OCI-LY1 (cell line): ENCODE results near the gene KRTAP3-1.

Experiments used
- EZH2 ChIP-seq: fragments of 200-600 bp; sonication (generic), shearing (Covaris generic); IDR thresholded peaks from 2 replicates; pipeline ENCODE4 v1.8.0; 2017; ENCODE audit warnings: borderline replicate concordance, mixed run types, mild to moderate bottlenecking, antibody characterized with exemption, low read length, moderate library complexity, mixed read lengths
- TF ChIP-seq, protein P1 (sequence below): fragments of 200-600 bp; sonication (generic), shearing (Covaris generic); IDR thresholded peaks from 2 replicates; pipeline ENCODE4 v1.5.1; 2017; ENCODE audit warnings: mild to moderate bottlenecking, antibody characterized with exemption, low read length, moderate library complexity, mixed read lengths

DNA sequence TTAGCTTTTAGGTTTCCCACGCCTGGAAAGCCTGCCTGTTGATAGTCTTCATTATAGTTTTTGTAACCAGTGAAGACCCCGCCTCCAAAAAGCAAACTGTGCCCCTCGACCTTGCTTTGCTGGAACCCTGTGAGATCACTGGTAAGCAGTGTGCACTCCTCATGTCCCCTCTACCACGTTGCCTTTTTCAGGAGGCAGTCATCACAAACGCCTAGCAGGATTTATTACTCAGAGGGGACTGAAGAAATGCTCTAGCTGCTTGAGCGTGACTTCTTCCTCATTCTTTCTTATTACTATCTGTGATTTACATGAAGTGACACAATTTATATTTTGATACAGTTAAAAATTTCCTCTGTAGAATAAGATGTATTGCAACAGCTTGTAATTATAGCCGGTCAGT, 6.5 kb upstream of the KRTAP3-1 start:
- TF ChIP-seq, protein P1, sequence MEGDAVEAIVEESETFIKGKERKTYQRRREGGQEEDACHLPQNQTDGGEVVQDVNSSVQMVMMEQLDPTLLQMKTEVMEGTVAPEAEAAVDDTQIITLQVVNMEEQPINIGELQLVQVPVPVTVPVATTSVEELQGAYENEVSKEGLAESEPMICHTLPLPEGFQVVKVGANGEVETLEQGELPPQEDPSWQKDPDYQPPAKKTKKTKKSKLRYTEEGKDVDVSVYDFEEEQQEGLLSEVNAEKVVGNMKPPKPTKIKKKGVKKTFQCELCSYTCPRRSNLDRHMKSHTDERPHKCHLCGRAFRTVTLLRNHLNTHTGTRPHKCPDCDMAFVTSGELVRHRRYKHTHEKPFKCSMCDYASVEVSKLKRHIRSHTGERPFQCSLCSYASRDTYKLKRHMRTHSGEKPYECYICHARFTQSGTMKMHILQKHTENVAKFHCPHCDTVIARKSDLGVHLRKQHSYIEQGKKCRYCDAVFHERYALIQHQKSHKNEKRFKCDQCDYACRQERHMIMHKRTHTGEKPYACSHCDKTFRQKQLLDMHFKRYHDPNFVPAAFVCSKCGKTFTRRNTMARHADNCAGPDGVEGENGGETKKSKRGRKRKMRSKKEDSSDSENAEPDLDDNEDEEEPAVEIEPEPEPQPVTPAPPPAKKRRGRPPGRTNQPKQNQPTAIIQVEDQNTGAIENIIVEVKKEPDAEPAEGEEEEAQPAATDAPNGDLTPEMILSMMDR = no peak
- TF ChIP-seq EZH2 = no peak
